ENCODE measurements around the gene SLC52A3.

SLC52A3 gene

DNA sequence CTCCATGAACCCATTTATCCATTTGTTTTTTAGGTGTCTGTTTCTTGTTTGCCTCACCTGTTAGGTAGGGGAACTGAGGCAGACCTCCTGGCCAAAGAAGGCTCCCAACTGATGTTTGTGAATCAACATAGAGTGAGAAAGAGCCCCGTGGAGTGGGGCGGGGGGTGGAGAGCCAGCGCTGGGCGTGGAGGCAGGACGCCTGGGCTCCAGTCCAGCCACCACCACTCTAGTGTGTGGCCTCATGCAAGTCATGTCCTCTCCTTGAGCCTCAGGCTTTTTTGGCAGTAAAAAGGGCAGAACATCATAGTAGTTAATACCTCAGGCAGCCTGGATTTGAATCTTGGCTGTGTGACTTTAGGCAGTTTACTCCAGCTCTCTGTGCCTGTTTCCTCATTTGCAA is 50.5 kb downstream of the SLC52A3 start:
- in situ Hi-C loops (cut with HindIII; ENCODE audit: low sequenced_read_pairs), result no loop called here
- TF ChIP-seq CTCF (IDR thresholded peaks at IDR 0.05; ENCODE audit: low read depth, low read length, missing control alignments), result no peak

GRCh38 chr20:717271-717670 is 51.0 kb downstream of the SLC52A3 start:
- no peak for DNase-seq (ENCODE audit: low read depth)
- TF ChIP-seq CTCF (IDR thresholded peaks at IDR 0.05; ENCODE audit: low read depth, low read length, missing control alignments), result no peak
- H3K4me3 ChIP-seq (ENCODE audit: low read depth, low read length), result no peak overlapping the region
- in situ Hi-C loops (cut with HindIII; ENCODE audit: low sequenced_read_pairs), result no loop called here

More for the DNA sequence above, 50.5 kb downstream of the SLC52A3 start:
- DNase-seq (ENCODE audit: low read depth), result no peak
- no peak overlapping the region for H3K4me3 ChIP-seq (ENCODE audit: low read depth, low read length)

GRCh38 chr20:714453-714852 is 53.8 kb downstream of the SLC52A3 start:
- no peak for DNase-seq (ENCODE audit: low read depth)
- in situ Hi-C loops (cut with HindIII; ENCODE audit: low sequenced_read_pairs), result no loop called here
- no peak overlapping the region for H3K4me3 ChIP-seq (ENCODE audit: low read depth, low read length)
- no peak for TF ChIP-seq CTCF (IDR thresholded peaks at IDR 0.05; ENCODE audit: low read depth, low read length, missing control alignments)

DNA sequence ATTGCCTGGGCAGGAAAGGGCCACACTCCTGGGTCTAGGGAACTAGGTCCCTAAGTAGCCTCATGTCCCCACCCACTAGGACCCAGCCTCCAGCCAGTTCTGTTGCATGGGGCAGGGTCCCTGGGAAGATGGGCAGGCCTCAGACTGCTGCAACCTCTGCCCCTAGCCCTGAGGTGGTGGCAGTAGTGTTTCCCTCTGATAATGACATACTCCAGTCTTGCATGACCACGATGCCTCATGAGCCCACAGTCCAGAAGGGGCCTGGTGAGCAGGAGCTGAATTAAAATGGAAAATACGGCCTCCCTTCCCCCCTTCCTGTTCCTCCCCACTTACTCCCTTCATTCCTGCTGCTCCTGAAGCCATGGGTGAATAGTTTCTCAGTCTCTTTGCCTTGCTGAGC is 56.7 kb downstream of the SLC52A3 start:
- in situ Hi-C loops (cut with HindIII; ENCODE audit: low sequenced_read_pairs), result no loop called here
- no peak for TF ChIP-seq CTCF (IDR thresholded peaks at IDR 0.05; ENCODE audit: low read depth, low read length, missing control alignments)
- no peak overlapping the region for H3K4me3 ChIP-seq (ENCODE audit: low read depth, low read length)
- DNase-seq (ENCODE audit: low read depth), result no peak

- DNase-seq (ENCODE audit: low read depth), result no peak
- no peak for TF ChIP-seq CTCF (IDR thresholded peaks at IDR 0.05; ENCODE audit: low read depth, low read length, missing control alignments)
- no peak overlapping the region for H3K4me3 ChIP-seq (ENCODE audit: low read depth, low read length)
- in situ Hi-C loops (cut with HindIII; ENCODE audit: low sequenced_read_pairs), result no loop called here
These were observed 57.4 kb downstream of the SLC52A3 start for GRCh38 chr20:710780-711450.
